ENCODE data around the gene NCEH1.

The NCEH1 gene

GRCh38 chr3:172643506-172644179 lies 67.2 kb downstream of the NCEH1 start:
- DNase-seq (ENCODE audit: low spot score): no peak

GRCh38 chr3:172641291-172641690 lies 69.6 kb downstream of the NCEH1 start:
- no peak for DNase-seq (ENCODE audit: low spot score)

GRCh38 chr3:172640751-172641150 lies 70.1 kb downstream of the NCEH1 start:
- no peak for DNase-seq (ENCODE audit: low spot score)

- DNase-seq (ENCODE audit: low spot score): no peak
Observed at GRCh38 chr3:172635588-172635987, 75.3 kb downstream of the NCEH1 start.

GRCh38 chr3:172634948-172635347 lies 75.9 kb downstream of the NCEH1 start:
- no peak for DNase-seq (ENCODE audit: low spot score)

GRCh38 chr3:172630316-172630715 lies 80.6 kb downstream of the NCEH1 start:
- no peak for DNase-seq (ENCODE audit: low spot score)

GRCh38 chr3:172629470-172629869 lies 81.4 kb downstream of the NCEH1 start:
- DNase-seq (ENCODE audit: low spot score): no peak

- no peak for DNase-seq (ENCODE audit: low spot score)
Observed at GRCh38 chr3:172627057-172627809, 83.6 kb downstream of the NCEH1 start.

GRCh38 chr3:172626021-172626640 lies 84.7 kb downstream of the NCEH1 start:
- no peak for DNase-seq (ENCODE audit: low spot score)

GRCh38 chr3:172625404-172625803 lies 85.5 kb downstream of the NCEH1 start:
- no peak for DNase-seq (ENCODE audit: low spot score)

- DNase-seq (ENCODE audit: low spot score): no peak
Observed at GRCh38 chr3:172624999-172625398, 85.9 kb downstream of the NCEH1 start.

- DNase-seq (ENCODE audit: low spot score): no peak
Observed at GRCh38 chr3:172622916-172623700, 87.8 kb downstream of the NCEH1 start.

GRCh38 chr3:172622156-172622555 lies 88.7 kb downstream of the NCEH1 start:
- no peak for DNase-seq (ENCODE audit: low spot score)

GRCh38 chr3:172617976-172618375 lies 92.9 kb downstream of the NCEH1 start:
- DNase-seq (ENCODE audit: low spot score): no peak

GRCh38 chr3:172617013-172617706 lies 93.7 kb downstream of the NCEH1 start:
- DNase-seq (ENCODE audit: low spot score): no peak

GRCh38 chr3:172616031-172616461 lies 94.8 kb downstream of the NCEH1 start:
- no peak for DNase-seq (ENCODE audit: low spot score)

GRCh38 chr3:172615296-172615695 lies 95.6 kb downstream of the NCEH1 start:
- no peak for DNase-seq (ENCODE audit: low spot score)

GRCh38 chr3:172614340-172615274 lies 96.3 kb downstream of the NCEH1 start:
- DNase-seq (ENCODE audit: low spot score): no peak

GRCh38 chr3:172613845-172614244 lies 97.0 kb downstream of the NCEH1 start:
- DNase-seq (ENCODE audit: low spot score): no peak

- DNase-seq (ENCODE audit: low spot score): no peak
Observed at GRCh38 chr3:172612871-172613678, 97.8 kb downstream of the NCEH1 start.
